NCI-H2029 treated with DMSO at 0.1 percent for 48 hours (cell line): ENCODE data around the gene MBTD1.
"Not testable (repeated sequence)": the region's sequence is repeated elsewhere in the genome, so short reads cannot be mapped to it uniquely, and the experiment has no call there.

Source experiments
- DNase-seq: peaks from one replicate; lab custom pipeline; 2025; lab: John Stamatoyannopoulos, UW

MBTD1 gene

DNA sequence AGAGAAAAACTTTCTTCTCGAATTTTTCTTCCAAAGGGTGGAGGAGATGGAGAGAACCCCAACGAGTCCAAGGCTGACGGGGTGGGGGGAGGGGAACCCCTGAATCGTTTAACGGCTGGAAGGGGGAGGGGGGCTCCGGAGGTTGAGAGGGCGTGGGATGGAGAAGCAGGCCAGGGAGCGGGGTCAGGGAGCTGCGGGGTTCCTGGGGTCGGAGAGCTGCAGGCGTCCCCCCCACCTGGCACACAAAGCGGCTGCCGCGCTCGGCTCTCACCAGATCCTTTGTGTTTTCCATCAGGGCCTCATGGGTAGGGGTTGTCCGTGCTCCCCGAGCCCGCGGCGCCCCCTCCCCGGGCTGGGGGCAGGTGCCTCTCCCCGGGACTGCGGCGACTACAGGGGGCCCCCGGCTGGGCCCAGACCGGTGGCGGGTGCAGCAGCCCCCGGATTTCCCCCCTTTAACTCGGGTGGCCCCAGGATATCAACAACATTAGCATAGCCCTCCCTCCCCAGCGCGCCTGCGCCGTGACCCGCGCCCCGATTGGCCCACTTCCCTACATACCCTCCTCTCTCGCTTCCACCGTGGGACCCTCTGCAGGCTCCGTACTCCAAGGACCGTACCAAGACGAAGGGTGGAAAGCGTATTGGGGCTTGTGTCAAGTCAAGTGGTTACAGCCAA lies at the start of gene MBTD1:
MBTD1 (minus strand) TSS at position 486 of the 673 bp plus-strand sequence. CDS start 34,888 bp downstream, outside the sequence.
- peak; percentile 85 for DNase-seq

DNA sequence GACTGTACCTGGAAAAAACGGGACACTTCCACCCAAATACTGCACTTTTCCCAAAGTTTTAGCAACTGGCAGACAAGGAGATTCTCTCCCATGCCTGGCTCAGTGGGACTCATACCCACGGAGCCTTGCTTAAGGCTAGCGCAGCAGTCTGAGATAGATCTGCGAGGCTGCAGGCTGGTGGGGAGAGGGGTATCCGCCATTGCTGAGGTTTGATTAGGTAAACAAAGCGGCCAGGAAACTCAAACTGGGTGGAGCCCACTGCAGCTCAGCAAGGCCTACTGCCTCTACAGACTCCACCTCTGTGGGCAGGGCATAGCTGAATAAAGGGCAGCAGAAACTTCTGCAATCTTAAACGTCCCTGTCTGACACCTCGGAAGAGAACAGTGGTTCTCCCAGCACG lies 45.3 kb upstream of the MBTD1 start:
- no peak for DNase-seq

DNA sequence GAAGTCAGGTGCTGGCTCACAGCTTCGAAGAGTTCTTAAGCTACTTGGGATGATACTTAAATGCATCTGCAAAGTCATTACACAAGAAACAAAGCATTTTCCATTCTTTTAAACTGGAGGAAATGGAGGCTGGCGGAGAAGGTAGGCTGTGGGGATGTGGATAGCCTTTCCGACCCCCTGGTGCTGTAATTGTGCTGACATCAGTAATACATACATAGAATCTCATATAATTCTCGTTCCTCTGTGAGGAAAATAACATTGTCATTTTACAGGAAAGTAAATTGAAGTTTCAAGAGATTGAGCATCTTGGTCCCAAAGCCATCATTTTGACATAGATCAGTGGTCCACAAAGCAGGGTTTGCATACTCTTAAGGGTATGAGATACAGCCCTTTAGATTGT lies 40.0 kb upstream of the MBTD1 start:
- DNase-seq: no peak

DNA sequence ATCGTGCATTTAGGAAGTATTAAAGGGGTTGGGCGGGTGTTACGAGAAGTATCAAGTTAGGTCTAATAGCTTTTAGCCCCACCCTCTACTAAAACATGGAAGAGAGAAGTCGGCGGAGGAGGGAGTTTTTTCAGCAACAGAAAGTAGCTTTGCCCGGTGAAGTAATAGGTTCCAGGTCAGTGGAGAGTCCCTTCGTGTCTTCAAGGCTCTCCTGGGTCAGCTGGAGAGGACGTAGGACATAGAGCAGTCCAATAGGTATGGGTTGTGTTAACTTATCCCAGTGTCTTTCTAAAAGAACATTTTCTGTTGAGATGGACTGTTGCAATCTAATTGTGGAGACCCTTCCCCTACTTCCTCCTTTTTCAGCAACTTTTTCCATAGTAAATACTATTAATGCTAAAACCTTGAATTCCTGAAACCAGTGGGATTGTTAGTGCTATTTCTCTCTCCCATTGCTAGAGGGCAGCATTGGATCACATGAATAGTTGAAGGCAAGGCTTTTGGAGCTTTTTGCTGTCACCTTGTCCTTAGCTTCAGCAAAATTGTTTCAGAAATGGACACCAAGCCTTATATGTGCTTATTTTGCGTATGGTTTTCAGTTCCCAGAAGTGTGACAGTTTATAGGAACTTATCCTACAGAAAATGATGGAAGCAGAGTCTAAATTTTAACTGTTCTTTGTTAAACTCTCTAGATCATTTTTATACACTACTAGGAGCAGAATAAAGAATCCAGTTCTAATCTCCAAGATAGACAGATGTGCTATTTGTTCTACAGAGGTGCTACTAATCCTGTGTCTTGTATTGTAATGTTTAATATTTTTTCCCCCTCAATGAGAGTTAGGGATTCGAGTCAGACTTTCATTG lies 38.9 kb upstream of the MBTD1 start:
- peak; percentile 26 for DNase-seq

DNA sequence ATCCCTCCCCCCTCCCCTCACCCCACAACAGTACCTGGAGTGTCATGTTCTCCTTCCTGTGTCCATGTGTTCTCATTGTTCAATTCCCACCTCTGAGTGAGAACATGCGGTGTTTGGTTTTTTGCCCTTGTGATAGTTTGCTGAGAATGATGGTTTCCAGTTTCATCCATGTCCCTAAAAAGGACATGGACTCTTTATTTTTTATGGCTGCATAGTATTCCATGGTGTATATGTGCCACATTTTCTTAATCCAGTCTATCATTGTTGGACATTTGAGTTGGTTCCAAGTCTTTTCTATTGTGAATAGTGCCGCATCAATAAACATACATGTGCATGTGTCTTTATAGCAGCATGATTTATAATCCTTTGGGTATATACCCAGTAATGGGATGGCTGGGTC lies 34.5 kb upstream of the MBTD1 start:
- not testable (repeated sequence) for DNase-seq

DNA sequence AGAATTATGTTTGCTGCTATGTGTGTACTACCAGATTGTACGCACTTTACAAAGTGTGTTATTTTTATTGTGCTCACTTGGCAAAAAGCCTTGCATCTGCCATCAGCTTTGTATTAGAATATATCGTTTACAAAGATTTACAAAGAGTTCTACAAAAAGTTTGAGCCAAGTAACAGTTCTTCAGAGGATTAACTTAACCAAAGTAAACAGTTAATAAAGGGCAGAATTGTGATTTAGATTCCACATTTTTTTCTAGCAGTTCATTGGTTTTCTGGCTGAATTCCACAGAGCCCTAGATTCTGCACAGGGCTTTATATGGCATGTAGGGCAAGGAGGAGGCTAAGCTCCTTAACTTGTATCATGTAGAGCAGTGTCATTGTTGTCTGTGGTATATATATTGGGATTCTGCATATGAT lies 29.9 kb upstream of the MBTD1 start:
- DNase-seq: no peak

DNA sequence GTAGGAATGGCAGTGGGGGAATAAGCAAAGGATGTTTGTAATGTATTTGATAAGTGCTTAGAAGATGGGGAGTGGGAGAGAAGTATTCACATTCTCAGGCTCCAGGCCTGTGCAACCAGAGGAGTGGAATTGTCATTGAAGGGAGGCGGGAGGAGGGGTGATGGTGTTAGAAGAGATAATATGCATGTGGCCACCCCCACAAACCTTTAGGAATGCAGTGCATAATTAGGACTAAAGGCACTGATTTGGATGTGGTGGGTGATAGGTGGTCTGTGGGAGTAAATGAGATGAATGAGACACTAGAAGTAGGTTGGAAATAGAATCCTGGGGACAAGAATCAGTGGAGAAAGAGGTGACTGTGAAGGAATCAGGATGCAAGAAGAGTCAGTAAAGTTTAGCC lies 27.6 kb upstream of the MBTD1 start:
- no peak for DNase-seq

DNA sequence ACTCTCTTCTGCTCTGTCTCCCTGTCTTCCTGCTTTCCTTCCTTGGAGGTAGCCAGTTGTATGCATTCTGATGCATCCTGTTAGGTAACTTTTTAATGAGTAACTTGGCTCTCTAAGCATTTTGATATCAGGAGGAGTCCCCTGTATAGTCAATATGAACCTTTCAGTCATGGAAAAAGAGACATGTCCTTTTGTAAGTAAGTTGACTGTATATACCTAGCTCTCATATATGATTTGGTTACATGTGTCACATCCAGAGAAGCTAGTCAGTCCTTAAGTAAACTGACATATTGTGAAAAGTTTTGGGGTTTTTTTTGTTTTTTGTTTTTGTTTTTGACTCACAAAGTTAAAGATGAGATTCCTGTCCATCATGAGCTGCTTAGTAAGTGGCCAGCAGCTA lies 19.3 kb upstream of the MBTD1 start:
- DNase-seq: no peak

DNA sequence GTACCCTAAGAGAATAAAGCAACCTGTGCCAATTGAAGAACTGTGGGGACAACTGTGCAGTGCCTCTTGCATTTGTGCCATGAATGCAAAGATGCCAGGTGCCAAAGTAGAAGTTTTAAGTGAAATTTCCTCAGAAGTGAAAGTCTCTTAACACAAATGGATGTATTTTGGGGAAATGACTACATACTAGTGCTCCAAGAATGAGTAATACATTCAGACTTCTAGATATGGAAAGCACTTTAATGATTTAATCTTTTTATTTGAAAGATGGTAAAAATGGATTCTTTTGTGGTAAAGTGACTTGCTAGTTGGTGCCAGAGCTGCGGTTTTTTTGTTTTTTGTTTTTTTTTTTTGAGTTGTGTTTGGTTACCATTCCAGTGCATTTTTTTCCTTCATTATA lies 15.5 kb upstream of the MBTD1 start:
- no peak for DNase-seq

DNA sequence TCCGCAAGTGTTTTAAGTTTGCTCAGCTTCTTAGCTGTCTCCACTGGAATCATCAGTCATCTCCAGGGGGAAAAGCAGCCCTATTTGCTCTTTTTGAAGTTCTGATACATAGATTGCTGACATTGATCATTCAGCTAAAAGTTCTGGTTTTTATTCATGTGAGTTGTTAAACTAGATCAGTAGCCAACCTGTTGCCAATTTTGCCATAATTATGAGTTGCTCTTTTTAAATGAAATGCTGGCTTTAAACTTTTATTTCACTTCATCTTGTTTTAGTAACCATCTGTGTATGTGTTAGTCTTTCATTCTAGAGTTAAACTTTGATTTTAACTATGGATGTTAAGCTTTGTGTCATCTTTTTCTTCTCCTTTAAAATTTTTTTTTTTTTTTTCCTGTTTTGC lies 13.0 kb upstream of the MBTD1 start:
- no peak for DNase-seq

DNA sequence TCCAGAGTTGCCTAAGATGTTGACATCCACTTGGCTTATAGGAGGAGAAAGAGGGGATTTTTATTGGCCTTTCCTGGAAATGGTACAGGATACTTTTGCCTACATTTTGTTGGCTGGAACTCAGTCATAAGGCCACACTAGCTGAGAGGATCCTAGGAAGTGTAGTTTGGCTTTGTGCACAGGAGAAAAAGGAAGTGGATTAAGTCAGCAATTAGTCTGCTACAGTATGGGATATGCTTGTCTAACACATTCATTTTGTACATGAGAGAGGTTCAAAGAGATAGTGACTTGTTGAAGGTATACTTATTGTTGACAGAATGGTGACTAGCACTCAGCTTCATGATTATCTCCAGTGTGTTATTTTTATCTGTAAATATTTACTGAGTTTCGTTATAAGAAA lies 10.8 kb upstream of the MBTD1 start:
- no peak for DNase-seq

DNA sequence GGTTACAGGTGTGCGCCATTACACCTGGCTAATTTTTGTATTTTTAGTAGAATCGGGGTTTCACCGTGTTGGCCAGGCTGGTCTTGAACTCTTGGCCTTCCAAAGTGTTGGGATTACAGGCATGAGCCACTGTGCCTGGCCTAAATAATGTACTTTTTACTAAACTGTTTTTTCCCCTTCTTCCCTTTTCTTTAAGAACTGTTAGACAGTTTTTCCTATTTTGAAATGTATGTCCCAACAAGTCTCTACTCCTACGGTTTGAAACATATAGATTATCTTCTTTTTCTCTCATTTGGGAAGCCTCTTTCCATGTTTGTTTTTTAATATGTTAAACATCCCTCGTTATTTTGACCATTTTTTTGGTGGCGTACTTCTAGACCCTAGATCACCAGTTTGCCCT lies 10.1 kb upstream of the MBTD1 start:
- no peak for DNase-seq

DNA sequence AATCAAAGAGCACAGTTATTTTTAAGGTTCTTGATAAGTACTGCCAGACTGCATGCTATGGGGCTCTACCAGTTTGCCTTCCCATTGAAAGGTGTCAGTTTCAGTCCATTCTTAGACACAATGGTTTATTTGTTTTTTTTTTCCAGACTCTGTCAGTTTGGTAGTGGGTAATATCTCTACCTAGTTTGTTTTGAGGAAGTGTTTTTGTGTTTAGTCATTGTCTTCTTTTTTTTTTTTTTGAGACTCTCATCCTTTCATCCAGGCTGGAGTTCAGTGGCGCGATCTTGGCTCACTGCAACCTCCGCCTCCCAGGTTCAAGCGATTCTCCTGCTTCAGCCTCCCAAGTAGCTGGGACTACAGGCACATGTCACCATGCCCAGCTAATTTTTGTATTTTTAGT lies 4.6 kb upstream of the MBTD1 start:
- not testable (repeated sequence) for DNase-seq

DNA sequence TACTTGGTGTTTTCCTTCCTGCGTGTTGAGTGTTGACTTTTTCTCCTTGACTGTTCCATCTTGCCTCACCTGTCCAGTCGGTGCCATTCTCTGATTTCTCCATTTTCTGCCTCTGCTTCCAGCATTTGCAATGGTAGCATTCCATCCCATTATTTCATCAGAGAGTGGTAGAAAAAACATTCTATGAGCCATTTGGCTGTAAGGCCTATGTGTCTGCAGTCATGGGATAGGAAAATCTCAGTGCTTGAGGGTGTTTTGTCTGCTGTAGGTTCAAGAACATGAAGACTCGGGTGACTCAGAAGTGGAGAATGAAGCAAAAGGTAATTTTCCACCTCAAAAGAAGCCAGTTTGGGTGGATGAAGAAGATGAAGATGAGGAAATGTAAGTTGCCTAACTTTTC lies 3.2 kb upstream of the MBTD1 start:
- no peak for DNase-seq

DNA sequence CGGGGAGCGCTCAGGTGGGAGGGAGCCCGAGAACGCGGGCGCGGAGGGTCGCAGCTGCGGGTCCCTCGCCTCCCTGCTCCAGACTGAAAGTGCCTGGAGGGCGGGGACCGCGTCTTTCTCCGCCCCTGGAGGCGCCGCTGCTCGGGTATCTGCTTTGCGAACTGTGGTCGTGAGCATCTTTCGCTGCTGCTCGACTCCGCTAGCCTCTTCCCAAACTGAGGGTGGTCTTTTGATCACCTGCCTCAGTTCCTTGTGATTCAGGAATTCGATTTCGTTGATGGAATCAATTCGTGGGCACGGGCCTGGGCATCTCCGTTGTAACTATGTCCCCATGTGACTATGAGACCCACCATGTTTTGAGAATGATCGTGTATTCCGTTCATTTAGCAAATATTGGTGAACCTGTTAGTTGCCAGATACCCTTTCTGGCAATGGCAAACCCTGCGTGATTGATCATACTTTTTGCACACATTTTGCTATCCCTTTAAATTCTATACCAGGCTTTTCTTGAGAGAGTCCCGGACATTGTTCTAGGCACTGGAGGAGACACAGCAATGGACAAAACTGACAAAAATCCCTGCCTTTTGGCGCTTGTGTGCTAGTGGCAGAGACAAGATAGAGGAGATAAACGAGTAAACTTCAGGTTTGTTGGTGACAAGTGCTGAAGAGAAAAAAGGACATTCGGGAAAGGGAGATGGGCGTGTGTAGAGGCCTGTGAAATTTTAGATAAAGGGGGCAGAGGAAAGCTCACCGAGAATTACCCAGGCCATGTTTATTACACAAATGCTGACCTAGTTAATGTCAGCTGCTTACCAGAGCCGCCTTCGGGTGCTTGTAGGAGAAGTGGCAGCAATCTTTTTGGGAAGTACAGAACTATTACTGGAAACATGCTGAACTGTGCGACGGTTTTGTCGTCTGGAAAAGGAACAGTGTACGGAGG lies 1.4 kb upstream of the MBTD1 start:
- DNase-seq: no peak

DNA sequence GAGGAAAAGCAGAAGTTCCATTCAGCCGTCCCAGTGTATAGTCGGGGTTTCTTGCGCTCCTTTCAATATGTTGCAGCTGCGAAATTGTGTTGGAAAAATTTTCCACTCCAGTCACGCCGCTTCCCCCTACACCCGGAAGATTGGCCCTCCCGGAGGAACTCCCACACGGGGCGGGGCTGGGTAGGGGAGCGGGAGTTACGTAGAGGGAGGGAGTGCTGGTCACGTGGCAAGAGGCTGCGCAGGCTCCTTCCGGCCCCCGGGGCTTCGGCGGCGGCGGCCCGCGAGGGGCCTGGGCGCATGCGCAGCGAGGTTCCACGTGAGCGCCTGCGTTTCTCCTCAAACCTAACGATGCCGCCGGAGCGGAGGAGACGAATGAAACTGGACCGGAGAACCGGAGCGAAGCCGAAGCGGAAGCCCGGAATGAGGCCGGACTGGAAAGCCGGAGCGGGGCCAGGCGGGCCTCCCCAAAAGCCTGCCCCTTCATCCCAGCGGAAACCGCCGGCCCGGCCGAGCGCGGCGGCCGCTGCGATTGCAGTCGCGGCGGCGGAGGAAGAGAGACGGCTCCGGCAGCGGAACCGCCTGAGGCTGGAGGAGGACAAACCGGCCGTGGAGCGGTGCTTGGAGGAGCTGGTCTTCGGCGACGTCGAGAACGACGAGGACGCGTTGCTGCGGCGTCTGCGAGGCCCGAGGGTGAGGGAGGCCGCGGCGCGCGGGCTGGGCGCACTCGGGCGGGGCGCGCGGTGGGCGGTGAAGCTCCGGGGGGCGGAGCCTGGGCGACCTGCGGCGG lies 581 bp upstream of the MBTD1 start, which contains the start of gene UTP18:
UTP18 (plus strand) TSS at position 310 of the 787 bp plus-strand sequence; CDS start at position 349, 39 bp downstream.
- DNase-seq: peak; percentile 85

DNA sequence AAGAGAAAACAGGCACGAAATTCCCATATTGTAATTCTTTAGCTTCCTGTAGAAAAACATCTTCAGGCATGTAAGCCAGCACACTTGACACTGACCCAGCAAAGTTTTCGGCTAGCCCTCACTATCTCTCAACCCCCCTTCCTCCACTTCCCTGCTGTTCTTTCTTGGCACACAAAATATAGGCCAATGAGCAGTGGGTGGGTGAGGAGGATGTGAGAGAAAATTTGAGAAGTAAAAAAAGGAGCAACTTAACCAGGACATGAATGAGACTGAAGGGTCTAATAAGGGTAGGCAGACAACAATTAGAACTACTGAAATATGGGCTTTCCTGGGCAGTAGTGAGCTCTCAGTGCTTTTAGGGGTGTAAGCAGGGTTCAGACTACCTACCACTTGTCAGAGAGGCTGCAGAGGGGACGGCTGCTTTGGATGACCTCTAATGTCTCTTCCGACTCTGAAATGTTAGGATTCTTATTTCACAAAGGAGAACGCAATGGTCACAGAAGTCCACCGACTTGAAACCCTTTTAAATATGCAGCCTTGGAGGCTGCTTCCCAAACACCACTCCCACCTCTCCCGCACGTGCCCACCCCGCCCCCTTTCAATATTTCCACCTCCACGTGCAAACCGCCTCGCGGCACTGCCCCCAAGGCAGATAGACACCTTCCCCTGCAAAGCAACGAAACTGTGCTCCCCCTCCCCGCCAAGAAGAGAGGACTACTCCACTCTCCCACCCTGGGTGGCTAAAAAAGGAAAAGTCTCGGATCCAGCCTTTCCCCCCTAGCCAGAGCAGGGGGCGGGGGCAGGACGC lies 889 bp downstream of the MBTD1 start:
- DNase-seq: no peak

DNA sequence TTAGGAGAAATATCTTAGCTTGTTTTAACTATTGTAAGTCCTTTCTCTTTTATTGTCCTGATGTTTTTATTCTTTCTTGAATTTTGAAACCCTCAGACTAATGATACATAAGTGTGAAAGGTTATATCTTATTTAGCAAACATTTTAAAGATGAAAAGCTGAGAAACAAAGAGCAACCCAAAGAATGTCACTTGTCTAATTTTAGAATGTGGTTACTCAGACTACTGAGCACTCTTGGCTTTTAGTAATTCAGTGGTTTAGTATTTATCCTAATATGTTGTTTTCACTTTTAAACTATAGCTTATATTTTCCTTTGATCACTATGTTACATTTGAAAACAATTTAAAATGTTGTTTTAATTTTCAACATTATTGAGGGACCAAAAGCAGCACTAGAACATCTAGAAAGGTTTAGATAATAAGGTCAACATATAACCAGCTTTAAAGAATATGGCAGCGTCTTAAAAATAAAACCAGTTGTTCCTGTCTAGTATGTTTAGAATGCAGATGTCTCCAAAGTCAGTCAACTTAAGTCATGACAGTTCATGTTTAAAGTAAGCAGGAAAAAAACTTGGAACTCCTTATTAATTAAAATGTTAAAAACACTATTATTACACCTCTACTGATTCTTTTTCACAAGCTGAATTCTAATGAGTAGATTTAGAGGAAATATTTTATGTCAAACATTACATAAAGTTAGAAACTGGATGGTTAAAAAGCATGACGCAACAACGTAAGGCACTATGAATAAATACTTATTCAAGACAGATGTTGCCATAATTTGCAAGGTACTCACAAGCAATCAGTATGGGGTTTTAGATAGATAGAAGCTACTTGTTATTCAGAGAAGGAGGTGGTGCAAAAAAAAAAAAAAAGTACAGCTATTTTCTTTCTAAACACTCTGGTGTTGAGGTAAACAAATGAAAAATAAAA lies 2.4 kb downstream of the MBTD1 start:
- DNase-seq: no peak

DNA sequence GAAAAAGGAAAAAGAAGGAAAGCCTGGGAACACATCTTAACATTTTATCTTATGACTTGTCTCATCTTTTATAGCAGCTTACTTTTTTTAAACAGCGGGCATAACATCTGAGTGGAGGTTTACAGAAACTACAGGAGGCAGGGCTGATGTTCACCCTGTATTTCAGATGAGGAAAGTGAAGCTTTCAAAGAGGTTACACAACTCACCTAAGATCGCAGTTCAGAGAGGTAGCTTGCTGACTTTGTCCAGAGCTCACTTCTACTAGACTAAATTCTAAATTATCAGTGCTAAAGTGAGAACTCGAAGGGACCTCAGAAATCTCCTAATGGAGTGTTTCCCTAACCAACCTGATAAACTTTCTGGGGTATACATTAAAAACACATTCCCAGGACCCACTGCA lies 3.7 kb downstream of the MBTD1 start:
- no peak for DNase-seq
